Measurements from ENCODE around the gene NAV1.

The NAV1 gene

DNA sequence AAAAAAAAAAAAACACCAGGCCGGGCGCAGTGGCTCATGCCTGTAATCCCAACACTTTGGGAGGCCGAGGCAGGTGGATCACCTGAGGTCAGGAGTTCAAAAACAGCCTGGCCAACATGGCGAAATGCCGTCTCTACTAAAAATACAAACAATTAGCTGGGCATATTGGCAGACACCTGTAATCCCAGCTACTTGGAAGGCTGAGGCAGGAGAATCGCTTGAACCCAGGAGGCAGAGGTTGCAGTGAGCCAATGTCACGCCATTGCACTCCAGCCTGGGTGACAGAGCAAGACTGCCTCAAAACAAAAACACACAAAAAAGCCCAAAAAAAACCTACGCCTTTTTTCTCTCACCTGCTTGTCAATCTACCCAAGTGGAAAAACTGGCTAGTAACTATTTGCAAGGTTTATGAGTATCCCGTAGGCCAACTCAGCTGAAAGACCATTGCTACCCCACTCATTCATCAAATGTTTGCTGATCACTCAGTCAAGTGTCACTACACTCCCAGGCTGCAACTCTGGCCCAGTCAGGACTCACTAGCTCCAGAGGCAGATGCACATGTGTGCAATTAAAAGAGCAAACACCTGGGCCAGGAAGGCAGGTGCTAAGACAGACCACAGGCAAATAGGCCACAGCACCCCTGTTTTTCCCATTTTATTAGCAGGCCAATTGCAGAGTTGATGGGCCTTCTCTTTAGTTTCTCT is 34.0 kb upstream of the NAV1 start:
- TF ChIP-seq, protein P1, sequence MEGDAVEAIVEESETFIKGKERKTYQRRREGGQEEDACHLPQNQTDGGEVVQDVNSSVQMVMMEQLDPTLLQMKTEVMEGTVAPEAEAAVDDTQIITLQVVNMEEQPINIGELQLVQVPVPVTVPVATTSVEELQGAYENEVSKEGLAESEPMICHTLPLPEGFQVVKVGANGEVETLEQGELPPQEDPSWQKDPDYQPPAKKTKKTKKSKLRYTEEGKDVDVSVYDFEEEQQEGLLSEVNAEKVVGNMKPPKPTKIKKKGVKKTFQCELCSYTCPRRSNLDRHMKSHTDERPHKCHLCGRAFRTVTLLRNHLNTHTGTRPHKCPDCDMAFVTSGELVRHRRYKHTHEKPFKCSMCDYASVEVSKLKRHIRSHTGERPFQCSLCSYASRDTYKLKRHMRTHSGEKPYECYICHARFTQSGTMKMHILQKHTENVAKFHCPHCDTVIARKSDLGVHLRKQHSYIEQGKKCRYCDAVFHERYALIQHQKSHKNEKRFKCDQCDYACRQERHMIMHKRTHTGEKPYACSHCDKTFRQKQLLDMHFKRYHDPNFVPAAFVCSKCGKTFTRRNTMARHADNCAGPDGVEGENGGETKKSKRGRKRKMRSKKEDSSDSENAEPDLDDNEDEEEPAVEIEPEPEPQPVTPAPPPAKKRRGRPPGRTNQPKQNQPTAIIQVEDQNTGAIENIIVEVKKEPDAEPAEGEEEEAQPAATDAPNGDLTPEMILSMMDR (IDR thresholded peaks at IDR 0.05; ENCODE audit: insufficient read depth, missing control alignments) = no peak
- DNase-seq (ENCODE audit: insufficient read length, low spot score) = no peak
- no peak for FAIRE-seq

DNA sequence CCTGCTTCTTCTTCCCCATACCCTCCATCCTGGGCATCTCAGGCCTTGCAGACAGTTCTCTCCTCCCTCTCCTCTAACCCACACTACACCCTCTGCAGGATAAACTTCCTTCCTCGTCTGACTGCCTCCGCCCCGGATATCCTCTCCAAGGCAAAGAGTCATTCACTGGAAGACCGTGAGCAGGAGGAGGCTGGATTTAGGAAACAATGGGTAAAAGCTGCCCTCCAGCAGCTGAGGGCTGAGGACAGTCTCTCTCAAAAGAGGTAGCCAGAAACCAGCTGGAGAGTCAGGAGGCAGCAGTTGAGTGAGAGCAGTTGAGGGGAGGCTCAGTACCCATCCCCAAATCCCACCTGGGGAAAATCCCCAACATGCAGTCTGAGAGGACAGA is 33.4 kb upstream of the NAV1 start:
- no peak for FAIRE-seq
- no peak for DNase-seq (ENCODE audit: insufficient read length, low spot score)

DNA sequence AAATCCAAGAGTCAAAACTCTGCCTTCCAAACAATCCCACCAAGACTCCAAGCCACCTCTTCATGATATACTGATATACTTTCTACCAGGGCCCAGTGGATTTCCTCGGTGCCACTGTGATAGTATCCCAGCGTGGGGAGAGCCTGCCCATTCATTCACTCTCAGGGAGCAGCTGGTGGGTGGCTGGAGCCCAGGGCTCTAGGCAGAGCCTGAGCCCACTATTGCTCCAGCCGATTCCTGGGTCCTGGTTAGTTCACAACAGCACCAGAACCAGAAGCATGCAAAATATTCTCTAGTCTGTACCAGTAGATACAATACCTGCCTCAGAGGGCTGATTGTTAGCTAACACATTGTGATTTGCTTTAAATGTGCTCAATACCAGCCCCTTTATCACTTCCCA is 32.8 kb upstream of the NAV1 start:
- DNase-seq (ENCODE audit: insufficient read length, low spot score) (no peak), FAIRE-seq (no peak)
- TF ChIP-seq, protein P1 (IDR thresholded peaks at IDR 0.05; ENCODE audit: insufficient read depth, missing control alignments) = no peak

More for the DNA sequence above, 33.4 kb upstream of the NAV1 start:
- TF ChIP-seq, protein P1 (IDR thresholded peaks at IDR 0.05; ENCODE audit: insufficient read depth, missing control alignments) = no peak

DNA sequence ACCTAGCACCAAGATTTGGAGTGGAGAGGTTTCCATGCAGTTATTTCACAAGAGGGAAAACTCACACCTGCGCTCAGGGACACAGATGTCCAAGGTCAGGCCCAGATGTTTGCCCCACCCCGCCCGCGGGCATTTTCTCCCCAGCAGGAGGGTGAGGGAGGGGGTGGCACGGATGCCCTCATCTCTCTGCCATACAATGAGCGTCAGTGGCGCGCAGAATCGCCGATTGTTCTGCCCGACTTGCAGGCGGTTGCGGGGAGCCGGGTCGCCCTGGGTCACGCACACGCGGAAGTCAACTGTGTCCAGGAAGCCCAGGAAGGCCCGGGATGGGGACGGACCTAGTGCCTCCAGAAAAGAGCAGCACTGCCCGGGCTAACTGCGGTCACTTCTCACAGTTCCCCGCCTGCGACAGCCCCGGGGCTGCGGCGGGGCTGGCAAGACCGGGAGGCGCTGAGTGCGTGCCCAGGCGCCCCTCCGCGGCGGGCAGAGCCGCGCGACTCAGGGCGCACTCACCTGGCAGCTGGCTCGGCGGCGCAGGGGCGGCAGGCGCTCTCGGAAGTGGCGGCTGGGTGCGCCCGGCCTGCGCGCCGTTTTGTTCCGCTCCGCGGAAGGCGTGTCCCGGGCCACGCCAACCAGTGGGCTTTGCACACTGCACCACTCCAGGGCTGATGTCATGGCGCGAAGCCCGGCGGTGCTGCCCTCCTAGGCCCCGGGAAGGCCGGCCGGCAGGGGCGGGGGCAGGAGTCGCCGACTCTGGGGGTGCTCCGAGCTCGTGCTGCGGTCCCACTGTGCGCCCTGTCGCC is 32.2 kb upstream of the NAV1 start, which contains the start of gene CSRP1:
Gene CSRP1, minus strand, starts transcription at position 567 of the 803 bp plus-strand sequence. CDS start 10,820 bp downstream, outside the sequence.
- DNase-seq (ENCODE audit: insufficient read length, low spot score) (no peak), FAIRE-seq (no peak)
- TF ChIP-seq, protein P1 (IDR thresholded peaks at IDR 0.05; ENCODE audit: insufficient read depth, missing control alignments) = no peak

DNA sequence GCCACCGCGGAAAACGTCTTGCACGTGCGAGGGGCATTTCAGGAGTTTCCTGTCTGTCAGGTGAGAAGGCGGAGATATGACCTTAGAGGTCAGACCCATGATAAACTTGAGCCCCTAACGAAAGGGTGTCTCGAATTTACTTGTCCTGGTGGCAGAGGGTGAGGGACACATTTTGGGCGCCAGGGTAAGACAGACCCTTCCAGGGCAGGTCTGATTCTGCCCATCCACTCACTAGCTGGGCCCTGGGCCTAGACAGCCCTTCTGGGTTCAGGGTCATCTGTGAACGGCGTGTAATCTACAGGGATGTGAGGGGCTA is 31.6 kb upstream of the NAV1 start:
- TF ChIP-seq, protein P1 (IDR thresholded peaks at IDR 0.05; ENCODE audit: insufficient read depth, missing control alignments) = no peak
- DNase-seq (ENCODE audit: insufficient read length, low spot score) = no peak
- no peak for FAIRE-seq

DNA sequence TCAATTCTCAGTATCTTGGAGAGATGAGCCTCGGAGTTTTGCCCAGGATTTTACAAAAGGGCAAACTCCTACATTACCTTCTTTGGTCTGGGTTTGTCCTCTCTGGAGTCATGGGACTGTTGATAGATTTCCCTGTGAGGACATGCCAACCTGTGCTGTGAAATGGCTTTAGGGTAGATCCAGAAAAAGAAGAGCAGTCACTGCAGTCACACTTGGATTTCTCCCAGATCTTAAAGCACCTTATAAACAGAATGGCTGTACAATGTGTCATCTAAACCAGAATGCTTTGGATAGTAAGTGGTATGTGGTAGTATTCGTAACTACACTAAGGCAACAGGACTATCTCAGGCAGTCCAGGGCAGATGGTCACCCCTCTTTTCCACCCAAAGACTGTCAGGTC is 30.1 kb upstream of the NAV1 start:
- DNase-seq (ENCODE audit: insufficient read length, low spot score) (no peak), FAIRE-seq (no peak)
- TF ChIP-seq, protein P1 (IDR thresholded peaks at IDR 0.05; ENCODE audit: insufficient read depth, missing control alignments) = no peak
